KMS-11 (cell line): Measurements from ENCODE around the gene PCDHGC3.

Source experiments
- H2AFZ ChIP-seq: fragments of 200-600 bp; sonication (generic); 2 replicates; pipeline ENCODE4 v1.6.1; 2016; ENCODE audit warnings: antibody characterized with exemption, mixed run types, low read depth
- H3K27ac ChIP-seq: fragments of 200-600 bp; sonication (generic); 2 replicates; pipeline ENCODE4 v1.6.1; 2016; ENCODE audit warnings: mild to moderate bottlenecking, mixed run types
- H3K27me3 ChIP-seq: fragments of 200-600 bp; sonication (generic); 2 replicates; pipeline ENCODE4 v1.6.1; 2017; ENCODE audit warnings: mild to moderate bottlenecking, low read depth, mixed run types, moderate library complexity; ENCODE audit not compliant: insufficient read depth
- H3K36me3 ChIP-seq: fragments of 200-600 bp; sonication (generic); 2 replicates; pipeline ENCODE4 v1.6.1; 2017; ENCODE audit warnings: mild to moderate bottlenecking, mixed run types; ENCODE audit not compliant: insufficient read depth
- H3K4me1 ChIP-seq: fragments of 200-600 bp; sonication (generic); 2 replicates; pipeline ENCODE4 v1.6.1; 2016; ENCODE audit warnings: mild to moderate bottlenecking, low read depth, mixed run types; ENCODE audit not compliant: poor library complexity, severe bottlenecking
- H3K4me2 ChIP-seq: fragments of 200-600 bp; sonication (generic); 2 replicates; pipeline ENCODE4 v1.7.0; 2016; ENCODE audit warnings: mild to moderate bottlenecking, mixed run types
- H3K4me3 ChIP-seq: fragments of 200-600 bp; sonication (generic); IDR thresholded peaks from 2 replicates; pipeline ENCODE4 v1.6.1; 2017; ENCODE audit warnings: low read depth, low read length, mixed read lengths; ENCODE audit not compliant: insufficient read depth
- H3K79me2 ChIP-seq: fragments of 200-600 bp; sonication (generic); 2 replicates; pipeline ENCODE4 v1.6.1; 2016; ENCODE audit warnings: low read depth, mixed run types; ENCODE audit not compliant: insufficient read depth
- H3K9ac ChIP-seq: fragments of 200-600 bp; sonication (generic); 2 replicates; pipeline ENCODE4 v1.6.1; 2016; ENCODE audit warnings: mild to moderate bottlenecking, mixed run types
- H4K20me1 ChIP-seq: fragments of 200-600 bp; sonication (generic); 2 replicates; pipeline ENCODE4 v1.6.1; 2016; ENCODE audit warnings: mild to moderate bottlenecking, mixed run types; ENCODE audit not compliant: insufficient read depth
- CTCF ChIP-seq: fragments of 200-600 bp; sonication (generic); conservative IDR thresholded peaks from 2 replicates; pipeline ENCODE4 v1.6.1; 2017; ENCODE audit warnings: low read depth, mild to moderate bottlenecking, antibody characterized with exemption, low read length, moderate library complexity, mixed read lengths

The PCDHGC3 gene

GRCh38 chr5:141504216-141504615 is 28.4 kb downstream of the PCDHGC3 start:
- Histone ChIP-seq H2AFZ (no peak overlapping the region), H3K4me1 (no peaks in the 10 kb centered on the region), H3K79me2 (no peaks in the 10 kb centered on the region), H3K9ac (no peak overlapping the region), H3K4me2 (no peak overlapping the region), H3K36me3 (no peaks in the 10 kb centered on the region), H3K4me3 (no peak overlapping the region), H4K20me1 (no peaks in the 10 kb centered on the region), H3K27me3 (no peaks in the 10 kb centered on the region), H3K27ac (no peak overlapping the region)
- no peak for TF ChIP-seq CTCF

GRCh38 chr5:141506381-141507155 is 30.8 kb downstream of the PCDHGC3 start:
- Histone ChIP-seq H3K27ac (no peak overlapping the region), H3K27me3 (no peaks in the 10 kb centered on the region), H3K9ac (no peak overlapping the region), H3K4me3 (no peak overlapping the region), H3K4me1 (no peaks in the 10 kb centered on the region), H3K79me2 (no peaks in the 10 kb centered on the region), H3K36me3 (no peaks in the 10 kb centered on the region), H3K4me2 (no peak overlapping the region), H2AFZ (no peak overlapping the region), H4K20me1 (no peaks in the 10 kb centered on the region)
- no peak for TF ChIP-seq CTCF

GRCh38 chr5:141507387-141508091 is 31.8 kb downstream of the PCDHGC3 start:
- Histone ChIP-seq H3K79me2 (no peaks in the 10 kb centered on the region), H4K20me1 (no peaks in the 10 kb centered on the region), H3K4me1 (no peaks in the 10 kb centered on the region), H3K36me3 (no peaks in the 10 kb centered on the region), H3K27me3 (no peaks in the 10 kb centered on the region), H3K9ac (no peak overlapping the region), H2AFZ (no peak overlapping the region), H3K27ac (no peak overlapping the region), H3K4me3 (no peak overlapping the region), H3K4me2 (no peak overlapping the region)
- TF ChIP-seq CTCF: no peak

GRCh38 chr5:141508440-141508797 is 32.7 kb downstream of the PCDHGC3 start:
- no peak overlapping the region for H3K9ac ChIP-seq
- H4K20me1 ChIP-seq: no peaks in the 10 kb centered on the region
- H2AFZ ChIP-seq: no peak overlapping the region
- no peaks in the 10 kb centered on the region for H3K36me3 ChIP-seq
- no peaks in the 10 kb centered on the region for H3K4me1 ChIP-seq
- no peak overlapping the region for H3K4me3 ChIP-seq
- no peaks in the 10 kb centered on the region for H3K79me2 ChIP-seq
- H3K27ac ChIP-seq: no peak overlapping the region
- no peak for TF ChIP-seq CTCF
- H3K27me3 ChIP-seq: no peaks in the 10 kb centered on the region
- H3K4me2 ChIP-seq: no peak overlapping the region
